22Rv1 (cell line): ENCODE measurements around the gene MROH2A.

Experiments
- CTCF ChIP-seq: fragments of 450-650 bp; IDR thresholded peaks from 2 replicates; pipeline ENCODE4 v1.5.1; 2017; ENCODE audit warnings: mild to moderate bottlenecking
- ZFX ChIP-seq: fragments of 450-650 bp; IDR thresholded peaks from 2 replicates; pipeline ENCODE4 v1.6.1; 2017; ENCODE audit warnings: antibody characterized with exemption, borderline replicate concordance

GRCh38 chr2:233754872-233755611 lies 23.1 kb upstream of the MROH2A start:
- TF ChIP-seq CTCF = no peak
- TF ChIP-seq ZFX = no peak
